GM19193 (cell line): ENCODE data around the gene PIGT.

Experiments
- POLR2A ChIP-seq: IDR thresholded peaks from 4 replicates; pipeline ENCODE4 v1.6.1; 2011; ENCODE audit not compliant: insufficient read depth, insufficient read length; ENCODE audit errors: extremely low read depth

PIGT gene

GRCh38 chr20:45408646-45409213 lies 7.2 kb upstream of the PIGT start:
- TF ChIP-seq POLR2A = no peak

- TF ChIP-seq POLR2A = no peak
These were observed 6.2 kb upstream of the PIGT start for GRCh38 chr20:45409521-45410272.

GRCh38 chr20:45410887-45411286 lies 5.1 kb upstream of the PIGT start:
- TF ChIP-seq POLR2A = no peak

GRCh38 chr20:45412653-45413052 lies 3.3 kb upstream of the PIGT start:
- TF ChIP-seq POLR2A = no peak

GRCh38 chr20:45413479-45413878 lies 2.5 kb upstream of the PIGT start:
- TF ChIP-seq POLR2A = no peak

- TF ChIP-seq POLR2A = no peak
These were observed 976 bp downstream of the PIGT start for GRCh38 chr20:45416917-45417316.

GRCh38 chr20:45419188-45420091 lies 3.5 kb downstream of the PIGT start:
- TF ChIP-seq POLR2A = no peak

GRCh38 chr20:45420125-45420524 lies 4.2 kb downstream of the PIGT start:
- no peak for TF ChIP-seq POLR2A

- no peak for TF ChIP-seq POLR2A
These were observed 7.8 kb downstream of the PIGT start for GRCh38 chr20:45423700-45424099.

- TF ChIP-seq POLR2A = no peak
These were observed 9.6 kb downstream of the PIGT start for GRCh38 chr20:45425561-45425960.

- TF ChIP-seq POLR2A = no peak
These were observed 10.5 kb downstream of the PIGT start for GRCh38 chr20:45426320-45427016.

- no peak for TF ChIP-seq POLR2A
These were observed 11.6 kb downstream of the PIGT start for GRCh38 chr20:45427236-45428149.

- TF ChIP-seq POLR2A = no peak
These were observed 13.7 kb downstream of the PIGT start for GRCh38 chr20:45429618-45430017.

- TF ChIP-seq POLR2A = no peak
These were observed 16.4 kb downstream of the PIGT start for GRCh38 chr20:45432294-45432693.
